Right lobe of liver (tissue), 6 donors: ENCODE measurements around the gene BPIFB3. TPM values are rescaled to one million over a fixed set of nuclear protein-coding genes. Genes with fewer than 3 reads are reported as not detected.

Source experiments
- ATAC-seq, 4 donors: fragments of 200-7000 bp; cut with Tn5 transposase; one replicate each; pipeline ENCODE4 v1.9.1; 2020; ENCODE audit warnings: mild to moderate bottlenecking in 4 of 4, moderate library complexity in 4 of 4
- DNase-seq, 3 donors: peaks; one replicate each; pipeline ENCODE4 v3.0.0-alpha.2; 2020
- H3K27ac ChIP-seq, 3 donors: fragments of 200-600 bp; one replicate each; pipeline ENCODE4 v1.8.0; 2022
- H3K27me3 ChIP-seq, 2 donors: fragments of 200-600 bp; one replicate each; pipeline ENCODE4 v1.8.0; 2022
- H3K36me3 ChIP-seq, 4 donors: fragments of 200-600 bp; sonication (generic) in 1 of 4; one replicate each; pipeline versions ENCODE4 v1.5.1 to v1.8.0; 2017 to 2022; ENCODE audit warnings: control low read depth in 1 of 4
- H3K4me1 ChIP-seq, 4 donors: fragments of 200-600 bp; sonication (generic) in 1 of 4; one replicate each; pipeline versions ENCODE4 v1.5.1 to v1.8.0; 2017 to 2022; ENCODE audit warnings: control low read depth in 1 of 4
- H3K4me3 ChIP-seq, 3 donors: fragments of 200-600 bp; one replicate each; pipeline ENCODE4 v1.8.0; 2022
- H3K9me3 ChIP-seq, 4 donors: fragments of 200-600 bp; sonication (generic) in 1 of 4; one replicate each; pipeline versions ENCODE4 v1.5.1 to v1.8.0; 2017 to 2022; ENCODE audit warnings: control low read depth in 1 of 4
- CTCF ChIP-seq, 4 donors: fragments of 200-600 bp in 3 of 4; fragments of 450-650 bp in 1 of 4; IDR thresholded peaks; one replicate each; pipeline versions ENCODE4 v1.5.1 to v1.8.0; 2016 to 2022; ENCODE audit warnings: antibody characterized with exemption in 4 of 4, mild to moderate bottlenecking in 2 of 4
- POLR2A ChIP-seq: fragments of 450-650 bp; IDR thresholded peaks from one replicate; pipeline ENCODE4 v1.6.1; 2017; ENCODE audit warnings: antibody characterized with exemption, mild to moderate bottlenecking
- WGBS: methylation state at CpG from one replicate; pipeline ENCODE4 v1.1.6; 2018; ENCODE audit warnings: low coverage, low lambda C conversion rate; ENCODE audit not compliant: insufficient coverage; ENCODE audit errors: missing lambda C conversion rate; 5-methylcytosine and 5-hydroxymethylcytosine counted together
- intact Hi-C, 2 donors: fragments of 100-400 bp; cut with DNase I; formaldehyde crosslinking; loops; one replicate each; pipeline versions ENCODE4 v1.11.2 to v1.14.1; 2022
- total RNA-seq, 6 experiments: library from RNA; depleted of rRNA in 2 of 6; stranded (reverse); fragments of >200 nt in 2 of 6; fragmentation: NEBNext Ultra II Directional in 3 of 6; extraction: Animal tissue kit (Norgen Biotek cat#: 25700) in 3 of 6; gene quantifications; one replicate each; pipeline versions ENCODE4 v1.1.0 to v1.2.4, GENCODE V29; 2016 to 2023
- donor health status: DM: no; HTN: yes; CAD: no.
- donor health status: DM: no; HTN: no; CAD: no.
- donor health status: DM: no; HTN: no; CAD: no.
- donor health status: DM: no; HTN: yes; CAD: no.
- donor health status: DM: no; HTN: yes; CAD: no.

Gene BPIFB3
- total RNA-seq, 6 experiments from 2014 or later, result not detected

- TF ChIP-seq CTCF (IDR thresholded peaks at IDR 0.05) (no peak), POLR2A (no peak)
- ATAC-seq (no peak), DNase-seq (peak in 1 of 3 donors; percentile 27)
- Histone ChIP-seq H3K4me3 (no peak overlapping the region), H3K27me3 (no peaks in the 10 kb centered on the region), H3K36me3 (no peaks in the 10 kb centered on the region), H3K4me1 (no peaks in the 10 kb centered on the region), H3K9me3 (no peaks in the 10 kb centered on the region), H3K27ac (no peak overlapping the region)
- intact Hi-C loops, result no loop called here
- 72% methylated on average over 5 of the region's 9 CpGs for WGBS
Measured at GRCh38 chr20:33030076-33030475, 23.6 kb upstream of the BPIFB3 start.

- Histone ChIP-seq H3K4me1 (no peaks in the 10 kb centered on the region), H3K36me3 (no peaks in the 10 kb centered on the region), H3K27me3 (no peaks in the 10 kb centered on the region), H3K4me3 (no peak overlapping the region), H3K27ac (no peak overlapping the region), H3K9me3 (no peaks in the 10 kb centered on the region)
- TF ChIP-seq CTCF (IDR thresholded peaks at IDR 0.05) (no peak), POLR2A (no peak)
- peak in 1 of 3 donors; percentile 10 for DNase-seq
- no peak for ATAC-seq
- WGBS, result 73% methylated on average over 6 of the region's 6 CpGs
- intact Hi-C loops, result no loop called here
Measured at GRCh38 chr20:33030569-33030968, 23.1 kb upstream of the BPIFB3 start.

- DNase-seq (peak in 1 of 3 donors; percentile 39), ATAC-seq (no peak)
- TF ChIP-seq POLR2A (no peak), CTCF (IDR thresholded peaks at IDR 0.05) (no peak)
- Histone ChIP-seq H3K4me3 (no peak within 1 kb of the TSS), H3K27me3 (no peaks in the 10 kb centered on the region), H3K9me3 (no peaks in the 10 kb centered on the region), H3K27ac (no peak within 1 kb of the TSS), H3K4me1 (no peaks in the 10 kb centered on the region), H3K36me3 (no peaks in the 10 kb centered on the region)
- intact Hi-C loops, result no loop called here
- no CpG with 5 or more reads among the region's 10 CpGs for WGBS
Measured at GRCh38 chr20:33031531-33031930, 22.2 kb upstream of the BPIFB3 start, which contains the start of gene BPIFB6. Gene BPIFB6 (plus strand): TSS chr20:33031648. CDS start chr20:33031648, 0 bp downstream.

GRCh38 chr20:33032555-33032954, 21.1 kb upstream of the BPIFB3 start:
- DNase-seq (peak in 1 of 3 donors; percentile 35), ATAC-seq (no peak)
- no peaks in the 10 kb centered on the region for H3K36me3 ChIP-seq
- no peaks in the 10 kb centered on the region for H3K27me3 ChIP-seq
- H3K9me3 ChIP-seq, result no peaks in the 10 kb centered on the region
- H3K27ac ChIP-seq, result no peak overlapping the region
- H3K4me3 ChIP-seq, result no peak overlapping the region
- intact Hi-C loops, result no loop called here
- TF ChIP-seq CTCF (IDR thresholded peaks at IDR 0.05) (no peak), POLR2A (no peak)
- 70% methylated on average over 5 of the region's 6 CpGs for WGBS
- H3K4me1 ChIP-seq, result no peaks in the 10 kb centered on the region

- ATAC-seq (no peak), DNase-seq (peak in 1 of 3 donors; percentile 10)
- H3K27me3 ChIP-seq, result no peaks in the 10 kb centered on the region
- H3K27ac ChIP-seq, result no peak overlapping the region
- TF ChIP-seq CTCF (IDR thresholded peaks at IDR 0.05), result no peak
- TF ChIP-seq POLR2A, result no peak
- H3K9me3 ChIP-seq, result no peaks in the 10 kb centered on the region
- H3K36me3 ChIP-seq, result no peaks in the 10 kb centered on the region
- 54% methylated on average over 2 of the region's 5 CpGs for WGBS
- H3K4me3 ChIP-seq, result no peak overlapping the region
- intact Hi-C loops, result no loop called here
- no peaks in the 10 kb centered on the region for H3K4me1 ChIP-seq
Measured at GRCh38 chr20:33033381-33033780, 20.3 kb upstream of the BPIFB3 start.
